ENCODE results near the gene RXRA. TPM values are rescaled to one million over a fixed set of nuclear protein-coding genes. Genes with fewer than 3 reads are reported as not detected.
A peak's percentile ranks its signal among the peaks of the same experiment; 100 is the strongest.

Gene RXRA
- total RNA-seq, 1 donor from 2014 or later, result 78.1 TPM

- peak; percentile 2 for ATAC-seq
- intact Hi-C loops (cut with DNase I), result no loop called here
- no peak for DNase-seq (ENCODE audit: low spot score)
Observed at GRCh38 chr9:134344068-134344799, 18.0 kb downstream of the RXRA start.

GRCh38 chr9:134344800-134345310, 18.6 kb downstream of the RXRA start:
- intact Hi-C loops (cut with DNase I), result no loop called here
- ATAC-seq (no peak), DNase-seq (ENCODE audit: low spot score) (no peak)

- DNase-seq (ENCODE audit: low spot score) (no peak), ATAC-seq (no peak)
- intact Hi-C loops (cut with DNase I), result no loop called here
Observed at GRCh38 chr9:134345737-134346136, 19.5 kb downstream of the RXRA start.

- intact Hi-C loops (cut with DNase I), result no loop called here
- no peak for ATAC-seq
- no peak for DNase-seq (ENCODE audit: low spot score)
Observed at GRCh38 chr9:134346151-134346550, 19.9 kb downstream of the RXRA start.

- ATAC-seq (no peak), DNase-seq (ENCODE audit: low spot score) (no peak)
- intact Hi-C loops (cut with DNase I), result no loop called here
Observed at GRCh38 chr9:134346840-134347583, 20.8 kb downstream of the RXRA start.

- ATAC-seq, result no peak
- DNase-seq (ENCODE audit: low spot score), result no peak
- intact Hi-C loops (cut with DNase I), result no loop called here
Observed at GRCh38 chr9:134347996-134348395, 21.7 kb downstream of the RXRA start.

- intact Hi-C loops (cut with DNase I), result no loop called here
Observed at GRCh38 chr9:134348404-134349155, 22.3 kb downstream of the RXRA start.

GRCh38 chr9:134349936-134350335, 23.7 kb downstream of the RXRA start:
- ATAC-seq, result no peak
- intact Hi-C loops (cut with DNase I), result no loop called here
- no peak for DNase-seq (ENCODE audit: low spot score)

More at GRCh38 chr9:134348404-134349155, 22.3 kb downstream of the RXRA start:
- ATAC-seq (no peak), DNase-seq (ENCODE audit: low spot score) (no peak)

- intact Hi-C loops (cut with DNase I), result no loop called here
- peak; percentile 17 for ATAC-seq
- DNase-seq (ENCODE audit: low spot score), result no peak
Observed at GRCh38 chr9:134350416-134350994, 24.2 kb downstream of the RXRA start.

GRCh38 chr9:134351606-134352176, 25.4 kb downstream of the RXRA start:
- peak; percentile 8 for ATAC-seq
- intact Hi-C loops (cut with DNase I), result no loop called here
- no peak for DNase-seq (ENCODE audit: low spot score)

GRCh38 chr9:134352247-134352933, 26.1 kb downstream of the RXRA start:
- DNase-seq (ENCODE audit: low spot score) (no peak), ATAC-seq (peak; percentile 2)
- intact Hi-C loops (cut with DNase I), result no loop called here

GRCh38 chr9:134353539-134353938, 27.3 kb downstream of the RXRA start:
- ATAC-seq, result no peak
- intact Hi-C loops (cut with DNase I), result no loop called here
- no peak for DNase-seq (ENCODE audit: low spot score)

- ATAC-seq (no peak), DNase-seq (ENCODE audit: low spot score) (no peak)
- intact Hi-C loops (cut with DNase I), result no loop called here
Observed at GRCh38 chr9:134355158-134355557, 28.9 kb downstream of the RXRA start.

- intact Hi-C loops (cut with DNase I), result no loop called here
- ATAC-seq (no peak), DNase-seq (ENCODE audit: low spot score) (no peak)
Observed at GRCh38 chr9:134355561-134356279, 29.5 kb downstream of the RXRA start.

- ATAC-seq (no peak), DNase-seq (ENCODE audit: low spot score) (no peak)
- intact Hi-C loops (cut with DNase I), result no loop called here
Observed at GRCh38 chr9:134356496-134357470, 30.5 kb downstream of the RXRA start.

- DNase-seq (ENCODE audit: low spot score), result no peak
- ATAC-seq, result no peak
- intact Hi-C loops (cut with DNase I), result no loop called here
Observed at GRCh38 chr9:134357631-134358025, 31.4 kb downstream of the RXRA start.
